Cardiac fibroblast (primary cell): ENCODE results near the gene EXOC3L1.
A peak's percentile ranks its signal among the peaks of the same experiment; 100 is the strongest.

Experiments
- DNase-seq, 2 donors: peaks; one replicate each; pipeline versions ENCODE4 v3.0.0 to v3.0.0-alpha.2; 2010; ENCODE audit warnings: low read depth in 2 of 2
- H3K4me3 ChIP-seq, 2 donors: replicated peaks in 1 of 2; 1 replicate in 1 of 2; 2 replicates in 1 of 2; pipeline ENCODE4 v1.5.1; 2011; ENCODE audit warnings: low read depth in 2 of 2, low read length in 2 of 2, mild to moderate bottlenecking in 2 of 2, moderate library complexity in 1 of 2
- CTCF ChIP-seq: IDR thresholded peaks from one replicate; pipeline ENCODE4 v1.5.1; 2011; ENCODE audit warnings: low read depth, mild to moderate bottlenecking, low read length, inconsistent platforms

EXOC3L1 gene

GRCh38 chr16:67208154-67208896 is 18.4 kb upstream of the EXOC3L1 start:
- no peak for TF ChIP-seq CTCF
- no peak overlapping the region for H3K4me3 ChIP-seq
- DNase-seq = no peak

GRCh38 chr16:67207249-67208091 is 17.5 kb upstream of the EXOC3L1 start:
- H3K4me3 ChIP-seq = no peak overlapping the region
- no peak for TF ChIP-seq CTCF
- DNase-seq = peak in 1 of 2 donors; percentile 49

- TF ChIP-seq CTCF = no peak
Observed at GRCh38 chr16:67206838-67207248, 16.9 kb upstream of the EXOC3L1 start.

GRCh38 chr16:67206129-67206837 is 16.3 kb upstream of the EXOC3L1 start:
- no peak for DNase-seq
- H3K4me3 ChIP-seq = no peak overlapping the region
- no peak for TF ChIP-seq CTCF

More at GRCh38 chr16:67206838-67207248, 16.9 kb upstream of the EXOC3L1 start:
- no peak overlapping the region for H3K4me3 ChIP-seq
- DNase-seq = peak in 1 of 2 donors; percentile 46

GRCh38 chr16:67204076-67204475 is 14.1 kb upstream of the EXOC3L1 start:
- no peak for DNase-seq
- no peak overlapping the region for H3K4me3 ChIP-seq
- no peak for TF ChIP-seq CTCF

GRCh38 chr16:67202956-67203493 is 13.1 kb upstream of the EXOC3L1 start:
- H3K4me3 ChIP-seq = no peak overlapping the region
- TF ChIP-seq CTCF = no peak
- no peak for DNase-seq
